ENCODE measurements around the gene CRYBB1.

CRYBB1 gene

GRCh38 chr22:26554956-26555355 is 62.9 kb downstream of the CRYBB1 start:
- TF ChIP-seq RARB (CRISPR knock-in tag; IDR thresholded peaks at IDR 0.05) = no peak
- no peak for TF ChIP-seq PATZ1 (CRISPR knock-in tag; IDR thresholded peaks at IDR 0.05; ENCODE audit: borderline replicate concordance)
- no peak for TF ChIP-seq ZFP3 (CRISPR knock-in tag; IDR thresholded peaks at IDR 0.05)
- no peak for TF ChIP-seq ZC3H10 (CRISPR knock-in tag; IDR thresholded peaks at IDR 0.05)
- no peak for TF ChIP-seq POU6F1 (CRISPR knock-in tag; IDR thresholded peaks at IDR 0.05; ENCODE audit: borderline replicate concordance, low read depth)
- TF ChIP-seq ZNF8 (CRISPR knock-in tag; IDR thresholded peaks at IDR 0.05) = no peak
- no peak for TF ChIP-seq ZNF70 (CRISPR knock-in tag; IDR thresholded peaks at IDR 0.05)
- no peak for TF ChIP-seq ARNTL (CRISPR knock-in tag; IDR thresholded peaks at IDR 0.05; ENCODE audit: borderline replicate concordance, low read depth)
- TF ChIP-seq ESRRG (CRISPR knock-in tag; IDR thresholded peaks at IDR 0.05) = no peak
- no peak for TF ChIP-seq TCF4 (CRISPR knock-in tag; IDR thresholded peaks at IDR 0.05; ENCODE audit: borderline replicate concordance)
- TF ChIP-seq GLIS3 (CRISPR knock-in tag; IDR thresholded peaks at IDR 0.05) = no peak
- no peak for TF ChIP-seq PPARA (CRISPR knock-in tag; IDR thresholded peaks at IDR 0.05; ENCODE audit: borderline replicate concordance)
- TF ChIP-seq ISL1 (CRISPR knock-in tag; IDR thresholded peaks at IDR 0.05) = no peak
- TF ChIP-seq CSDC2 (CRISPR knock-in tag; IDR thresholded peaks at IDR 0.05) = no peak
- no peak for TF ChIP-seq SNAI2 (CRISPR knock-in tag; IDR thresholded peaks at IDR 0.05)
- ATAC-seq = no peak

GRCh38 chr22:26553056-26553752 is 64.6 kb downstream of the CRYBB1 start:
- TF ChIP-seq ESRRG (CRISPR knock-in tag; IDR thresholded peaks at IDR 0.05) (no peak), TSHZ2 (CRISPR knock-in tag; IDR thresholded peaks at IDR 0.05) (no peak), ZNF70 (CRISPR knock-in tag; IDR thresholded peaks at IDR 0.05) (no peak), ZNF565 (CRISPR knock-in tag; conservative IDR thresholded peaks at IDR 0.05; ENCODE audit: low read depth) (no peak), ARNTL (CRISPR knock-in tag; IDR thresholded peaks at IDR 0.05; ENCODE audit: borderline replicate concordance, low read depth) (no peak), TOX (CRISPR knock-in tag; IDR thresholded peaks at IDR 0.05; ENCODE audit: borderline replicate concordance) (no peak), CSDC2 (CRISPR knock-in tag; IDR thresholded peaks at IDR 0.05) (no peak), ZFP30 (CRISPR knock-in tag; IDR thresholded peaks at IDR 0.05) (no peak), BACH2 (CRISPR knock-in tag; IDR thresholded peaks at IDR 0.05; ENCODE audit: borderline replicate concordance) (no peak), CSRNP3 (CRISPR knock-in tag; IDR thresholded peaks at IDR 0.05) (no peak), OSR1 (CRISPR knock-in tag; IDR thresholded peaks at IDR 0.05) (no peak), TCF4 (CRISPR knock-in tag; IDR thresholded peaks at IDR 0.05; ENCODE audit: borderline replicate concordance) (no peak), ISL1 (CRISPR knock-in tag; IDR thresholded peaks at IDR 0.05) (no peak), PATZ1 (CRISPR knock-in tag; IDR thresholded peaks at IDR 0.05; ENCODE audit: borderline replicate concordance) (no peak), SNAI2 (CRISPR knock-in tag; IDR thresholded peaks at IDR 0.05) (no peak), PPARA (CRISPR knock-in tag; IDR thresholded peaks at IDR 0.05; ENCODE audit: borderline replicate concordance) (no peak)
- peak; percentile 89 for ATAC-seq
